HepG2 (cell line): Measurements from ENCODE around the gene IL1RAPL1. TPM values are rescaled to one million over a fixed set of nuclear protein-coding genes. Genes with fewer than 3 reads are reported as not detected.

Source experiments
- ATAC-seq: fragments of 200-7000 bp; cut with Tn5 transposase; 3 replicates; pipeline ENCODE4 v1.9.1; 2020; ENCODE audit warnings: mild to moderate bottlenecking, moderate library complexity
- BruUV-seq: library from RNA; stranded (reverse); fragments of 400-500 nt; replicated peaks from 2 replicates; lab custom pipeline; 2021; lab: Mats Ljungman, UMichigan
- CTCF ChIA-PET: fragments of 300-600 bp; formaldehyde crosslinking; extraction: SDS; loops from one replicate; lab custom pipeline; 2021; ENCODE audit warnings: low total read pairs, inconsistent platforms, low intra/inter-chr PET ratio; lab: Yijun Ruan, JAX
- POLR2A ChIA-PET: fragments of 350-600 bp; sonication (Branson Sonifier 250); formaldehyde crosslinking; loops from one replicate; lab custom pipeline; 2020; ENCODE audit warnings: antibody characterized with exemption, inconsistent platforms; lab: Yijun Ruan, JAX
- DNase-seq: peaks from one replicate; pipeline ENCODE4 v3.0.0-alpha.2; 2015; ENCODE audit warnings: low spot score
- FAIRE-seq: peaks from 3 replicates; lab custom pipeline; 2011; peaks lifted over from hg19 to GRCh38; lab: Jason Lieb, UNC
- H2AFZ ChIP-seq: one replicate; pipeline ENCODE4 v1.6.1; 2011; ENCODE audit warnings: low read length, inconsistent platforms
- H3K27ac ChIP-seq: fragments of 300-600 bp; 3 replicates; pipeline ENCODE4 v1.8.0; 2011; ENCODE audit warnings: mixed run types, mild to moderate bottlenecking, mixed read lengths, low read length, inconsistent platforms; ENCODE audit not compliant: insufficient read depth; ENCODE audit errors: extremely low read length
- H3K27me3 ChIP-seq, 2 experiments: fragments of 200-600 bp in 1 of 2; 2 replicates in 1 of 2; 3 replicates in 1 of 2; pipeline versions ENCODE4 v1.6.0 to v1.8.0; 2011; ENCODE audit warnings: low read length in 2 of 2, mild to moderate bottlenecking in 2 of 2, moderate library complexity in 2 of 2, inconsistent platforms in 1 of 2; ENCODE audit not compliant: insufficient read depth in 2 of 2, control insufficient read depth in 1 of 2
- H3K36me3 ChIP-seq, 2 experiments: fragments of 200-600 bp in 1 of 2; replicated peaks in 1 of 2; 2 replicates in 1 of 2; 3 replicates in 1 of 2; pipeline versions ENCODE4 v1.5.1 to v1.8.0; 2011; ENCODE audit warnings: low read length in 2 of 2, inconsistent platforms in 1 of 2; ENCODE audit not compliant: insufficient read depth in 2 of 2, control insufficient read depth in 1 of 2
- H3K4me1 ChIP-seq: 2 replicates; pipeline ENCODE4 v1.5.1; 2012; ENCODE audit warnings: low read length, inconsistent platforms; ENCODE audit not compliant: insufficient read depth
- H3K4me2 ChIP-seq: 2 replicates; pipeline ENCODE4 v1.6.0; 2011; ENCODE audit warnings: low read depth, low read length, inconsistent platforms
- H3K4me3 ChIP-seq, 3 experiments: fragments of 200-600 bp in 1 of 3; sonication (generic), shearing (Covaris generic) in 1 of 3; replicated peaks in 1 of 3; 2 replicates each; pipeline ENCODE4 v1.5.1; 2011 to 2016; ENCODE audit warnings: low read length in 3 of 3, inconsistent platforms in 2 of 3, low read depth in 2 of 3, mild to moderate bottlenecking in 2 of 3, control low read depth in 1 of 3, mixed read lengths in 1 of 3; ENCODE audit not compliant: insufficient read depth in 1 of 3
- H3K79me2 ChIP-seq: one replicate; pipeline ENCODE4 v1.6.1; 2011; ENCODE audit warnings: low read length, inconsistent platforms; ENCODE audit not compliant: insufficient read depth
- H3K9ac ChIP-seq: 2 replicates; pipeline ENCODE4 v1.6.0; 2011; ENCODE audit warnings: mild to moderate bottlenecking, low read depth, low read length, inconsistent platforms; ENCODE audit not compliant: insufficient read depth
- H3K9me3 ChIP-seq: 2 replicates; pipeline ENCODE4 v1.5.1; 2012; ENCODE audit warnings: mild to moderate bottlenecking, low read length
- H4K20me1 ChIP-seq: 2 replicates; pipeline ENCODE4 v1.6.0; 2011; ENCODE audit warnings: inconsistent platforms, mild to moderate bottlenecking, low read length, moderate library complexity; ENCODE audit not compliant: insufficient read depth
- CHD2 ChIP-seq: IDR thresholded peaks from 2 replicates; pipeline ENCODE4 v1.6.1; 2011; ENCODE audit warnings: low read depth, low read length, improper control_type of control experiment
- GABPB1 ChIP-seq: IDR thresholded peaks from 2 replicates; pipeline ENCODE4 v1.6.1; 2016; ENCODE audit warnings: mild to moderate bottlenecking, missing genetic modification reagents, moderate library complexity, missing compliant biosample characterization
- LCORL ChIP-seq, 2 experiments: fragments of 450-650 bp in 1 of 2; sonication (generic) in 1 of 2; formaldehyde crosslinking in 1 of 2; IDR thresholded peaks; 2 replicates each; pipeline versions ENCODE4 v1.5.0 to v1.6.1; 2017 to 2020; ENCODE audit warnings: antibody characterized with exemption in 1 of 2, missing genetic modification reagents in 1 of 2
- MAFF ChIP-seq: IDR thresholded peaks from 2 replicates; pipeline ENCODE4 v1.6.1; 2011; ENCODE audit warnings: low read depth, low read length, improper control_type of control experiment
- MAFK ChIP-seq, 2 experiments: IDR thresholded peaks in 1 of 2; conservative IDR thresholded peaks in 1 of 2; 2 replicates each; pipeline ENCODE4 v1.6.1; 2011; ENCODE audit warnings: improper control_type of control experiment in 2 of 2, low read length in 2 of 2
- PITX1 ChIP-seq: sonication (generic); formaldehyde crosslinking; IDR thresholded peaks from 2 replicates; pipeline ENCODE4 v1.5.1; 2020; ENCODE audit warnings: mild to moderate bottlenecking, missing genetic modification reagents
- SYNCRIP ChIP-seq: fragments of 200-400 bp; formaldehyde crosslinking; IDR thresholded peaks from 2 replicates; pipeline ENCODE4 v1.6.1; 2018; ENCODE audit warnings: mild to moderate bottlenecking, low read depth, low read length; ENCODE audit not compliant: insufficient read depth
- ZNF20 ChIP-seq: sonication (generic); formaldehyde crosslinking; IDR thresholded peaks from 2 replicates; pipeline ENCODE4 v1.4.0; 2020; ENCODE audit warnings: mild to moderate bottlenecking, moderate library complexity, missing genetic modification reagents
- ZNF326 ChIP-seq: sonication (generic); formaldehyde crosslinking; IDR thresholded peaks from 2 replicates; pipeline ENCODE4 v1.4.0; 2020; ENCODE audit warnings: missing genetic modification reagents, borderline replicate concordance
- ZNF547 ChIP-seq: sonication (generic); formaldehyde crosslinking; IDR thresholded peaks from 2 replicates; pipeline ENCODE4 v1.5.1; 2020; ENCODE audit warnings: mild to moderate bottlenecking, missing genetic modification reagents
- ZNF556 ChIP-seq: sonication (generic); formaldehyde crosslinking; IDR thresholded peaks from 2 replicates; pipeline ENCODE4 v1.4.0; 2020; ENCODE audit warnings: mild to moderate bottlenecking, missing genetic modification reagents, borderline replicate concordance
- WGBS: methylation state at CpG from one replicate; pipeline ENCODE4 v1.1.6; 2017; ENCODE audit warnings: low lambda C conversion rate; 5-methylcytosine and 5-hydroxymethylcytosine counted together
- in situ Hi-C: cut with HindIII; loops from 2 replicates; pipeline ENCODE4 v1.10.0; 2017; ENCODE audit warnings: low pct_unique_long_range_greater_than_20kb; ENCODE audit not compliant: extremely low pct_ligation_motif_present
- intact Hi-C: fragments of 100-400 bp; cut with micrococcal nuclease; formaldehyde crosslinking; loops from one replicate; pipeline ENCODE4 v1.10.0; 2022; ENCODE audit not compliant: unreplicated experiment
- polyA plus RNA-seq, 8 experiments: library from polyadenylated mRNA; depleted of rRNA in 3 of 8; stranded (reverse) in 7 of 8; unstranded in 1 of 8; fragments of >200 nt; fragmentation: Illumina TruSeq in 4 of 8; extraction: Trizol in 4 of 8; gene quantifications; 2 replicates each; pipeline versions ENCODE4 v1.2.1 to v1.2.3, GENCODE V29; 2011 to 2016; ENCODE audit warnings: low read depth in 4 of 8, missing spikeins in 1 of 8, mixed read lengths in 1 of 8; ENCODE audit not compliant: insufficient read depth in 1 of 8
- total RNA-seq, 5 experiments: library from RNA; depleted of rRNA; stranded (reverse); fragments of >200 nt; fragmentation: Illumina TruSeq; extraction: Trizol; gene quantifications; 2 replicates each; pipeline ENCODE4 v1.2.3, GENCODE V29; 2016; ENCODE audit warnings: low read depth in 1 of 5

Gene IL1RAPL1
- total and polyA plus RNA-seq, 2 of the 13 experiments (the other 11 are each of a cell fraction or from before 2014, with no cell fraction given), result 0.04 TPM; not detected in 1

DNA sequence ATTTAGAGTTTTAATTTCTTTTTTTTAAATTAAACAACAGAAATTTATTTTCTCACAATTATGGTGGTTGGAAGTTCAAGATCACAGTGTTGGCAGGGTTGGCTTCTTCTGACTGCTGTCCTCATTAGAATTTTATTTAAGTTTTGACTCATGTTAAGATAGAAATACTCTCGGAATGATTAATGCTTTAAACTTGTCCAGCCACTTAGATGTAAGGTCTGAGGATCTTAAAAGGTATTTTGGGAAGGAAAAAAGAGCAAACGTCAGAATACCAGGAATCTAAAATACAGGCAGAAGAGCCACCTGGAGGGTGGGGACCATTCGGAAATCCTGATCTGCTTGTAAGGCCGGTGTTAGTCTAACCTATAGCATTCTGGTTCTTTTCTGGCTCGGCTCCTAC is 1205.1 kb downstream of the IL1RAPL1 start:
- CTCF ChIA-PET, result no interaction called here
- H2AFZ ChIP-seq, result no peak overlapping the region
- ATAC-seq (no peak), FAIRE-seq (no peak)
- 3% methylated on average over 5 of the region's 5 CpGs for WGBS
- H3K9me3 ChIP-seq, result no peaks in the 10 kb centered on the region
- no TSS peak for BruUV-seq
- TF ChIP-seq PITX1 (CRISPR knock-in tag) (no peak), SYNCRIP (no peak), CHD2 (no peak), GABPB1 (CRISPR knock-in tag) (no peak), ZNF547 (CRISPR knock-in tag) (no peak), LCORL (IDR thresholded peaks at IDR 0.05) (no peak), LCORL (CRISPR knock-in tag; IDR thresholded peaks at IDR 0.05) (no peak)
- TF ChIP-seq, all 625 proteins: peak for 0
- POLR2A ChIA-PET, result no interaction called here
- in situ Hi-C loops (no loop called here), intact Hi-C loops (no loop called here)
- Histone ChIP-seq H3K79me2 (no peaks in the 10 kb centered on the region), H3K4me2 (no peak overlapping the region), H3K9ac (no peak overlapping the region), H4K20me1 (no peaks in the 10 kb centered on the region), H3K27me3 (no peaks in the 10 kb centered on the region), H3K4me1 (no peaks in the 10 kb centered on the region), H3K27ac (no peak overlapping the region), H3K36me3 (no peaks in the 10 kb centered on the region), H3K4me3 (no peak overlapping the region)
- DNase-seq, result no peak

DNA sequence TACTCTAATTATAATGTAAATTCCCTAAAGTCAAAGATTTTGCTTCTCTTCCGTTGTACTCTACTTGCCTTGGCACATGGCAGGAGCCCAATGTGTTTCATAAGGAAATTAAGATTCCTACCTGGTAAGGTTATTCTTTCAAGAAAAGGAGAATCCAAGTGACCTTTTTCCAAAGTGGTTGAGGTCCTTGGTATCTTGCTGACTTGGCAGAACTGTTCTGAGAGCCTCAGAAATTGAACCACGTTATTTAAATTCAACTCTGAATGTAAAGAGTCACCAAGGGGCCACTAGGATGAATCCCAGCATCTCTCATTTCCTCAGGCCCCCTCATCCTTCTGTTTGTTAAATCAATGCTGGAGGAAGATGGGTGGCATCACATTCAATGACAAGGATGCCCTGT is 1209.9 kb downstream of the IL1RAPL1 start:
- DNase-seq, result no peak
- H4K20me1 ChIP-seq, result no peaks in the 10 kb centered on the region
- no peak overlapping the region for H2AFZ ChIP-seq
- no peak overlapping the region for H3K4me2 ChIP-seq
- ChIA-PET CTCF (no interaction called here), POLR2A (no interaction called here)
- intact Hi-C loops (no loop called here), in situ Hi-C loops (no loop called here)
- no peak overlapping the region for H3K27ac ChIP-seq
- no peaks in the 10 kb centered on the region for H3K4me1 ChIP-seq
- no peaks in the 10 kb centered on the region for H3K9me3 ChIP-seq
- ATAC-seq, result no peak
- no peaks in the 10 kb centered on the region for H3K79me2 ChIP-seq
- no peak for FAIRE-seq
- H3K36me3 ChIP-seq, result no peaks in the 10 kb centered on the region
- no peak overlapping the region for H3K4me3 ChIP-seq
- WGBS, result 0% methylated on average over 2 of the region's 2 CpGs
- no peaks in the 10 kb centered on the region for H3K27me3 ChIP-seq
- BruUV-seq, result no TSS peak
- H3K9ac ChIP-seq, result no peak overlapping the region
- TF ChIP-seq ZNF20, result no peak
- TF ChIP-seq MAFF, result peak; percentile 61
- no peak for TF ChIP-seq ZNF556 (CRISPR knock-in tag)
- TF ChIP-seq MAFK (conservative IDR thresholded peaks at IDR 0.05 in 1 of 2, IDR thresholded peaks at IDR 0.05 in 1 of 2; ENCODE audit: low read length in 2 of 2), result peak; percentile 50 to 75; a peak in 3 of 4 replicates
- no peak for TF ChIP-seq ZNF326 (CRISPR knock-in tag)
- TF ChIP-seq, all 625 proteins: peak for 2
